Measurements from ENCODE around the gene CRYBA2.

CRYBA2 gene

DNA sequence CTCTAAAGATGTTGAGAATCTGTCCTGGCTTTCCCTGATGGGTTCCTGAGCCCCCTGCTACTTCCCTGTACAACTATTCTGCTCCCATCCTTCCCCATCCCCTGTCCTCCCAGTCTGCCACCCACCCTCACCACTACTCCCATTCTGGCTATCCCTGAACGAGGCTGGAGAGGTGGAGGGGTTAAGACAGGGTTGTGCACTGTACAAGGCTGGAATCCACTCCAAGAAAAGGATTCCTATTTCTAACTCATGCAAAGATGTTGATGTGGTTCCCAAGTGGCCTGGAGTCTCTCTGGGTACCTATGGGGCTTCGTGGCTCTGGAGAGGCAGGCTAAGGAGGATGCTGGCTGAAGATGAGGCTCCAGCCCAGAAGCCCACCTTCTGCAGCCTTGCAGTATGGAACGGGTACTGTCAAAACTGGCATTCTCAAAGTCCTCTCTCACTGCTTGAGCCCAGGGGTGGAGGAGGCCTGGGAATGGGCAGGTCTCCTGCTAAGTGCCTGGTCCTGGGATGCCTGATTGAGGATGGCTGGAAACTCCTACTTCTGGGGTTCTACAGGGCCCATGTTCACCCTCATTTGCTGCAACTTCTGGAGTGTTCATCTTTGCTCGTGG, 7.0 kb downstream of the CRYBA2 start:
- TF ChIP-seq, protein P1, sequence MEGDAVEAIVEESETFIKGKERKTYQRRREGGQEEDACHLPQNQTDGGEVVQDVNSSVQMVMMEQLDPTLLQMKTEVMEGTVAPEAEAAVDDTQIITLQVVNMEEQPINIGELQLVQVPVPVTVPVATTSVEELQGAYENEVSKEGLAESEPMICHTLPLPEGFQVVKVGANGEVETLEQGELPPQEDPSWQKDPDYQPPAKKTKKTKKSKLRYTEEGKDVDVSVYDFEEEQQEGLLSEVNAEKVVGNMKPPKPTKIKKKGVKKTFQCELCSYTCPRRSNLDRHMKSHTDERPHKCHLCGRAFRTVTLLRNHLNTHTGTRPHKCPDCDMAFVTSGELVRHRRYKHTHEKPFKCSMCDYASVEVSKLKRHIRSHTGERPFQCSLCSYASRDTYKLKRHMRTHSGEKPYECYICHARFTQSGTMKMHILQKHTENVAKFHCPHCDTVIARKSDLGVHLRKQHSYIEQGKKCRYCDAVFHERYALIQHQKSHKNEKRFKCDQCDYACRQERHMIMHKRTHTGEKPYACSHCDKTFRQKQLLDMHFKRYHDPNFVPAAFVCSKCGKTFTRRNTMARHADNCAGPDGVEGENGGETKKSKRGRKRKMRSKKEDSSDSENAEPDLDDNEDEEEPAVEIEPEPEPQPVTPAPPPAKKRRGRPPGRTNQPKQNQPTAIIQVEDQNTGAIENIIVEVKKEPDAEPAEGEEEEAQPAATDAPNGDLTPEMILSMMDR (conservative IDR thresholded peaks at IDR 0.05; ENCODE audit: low read depth, low read length) = no peak
- DNase-seq (ENCODE audit: low read depth) = no peak
- no peak overlapping the region for H3K4me3 ChIP-seq (ENCODE audit: low read length)

DNA sequence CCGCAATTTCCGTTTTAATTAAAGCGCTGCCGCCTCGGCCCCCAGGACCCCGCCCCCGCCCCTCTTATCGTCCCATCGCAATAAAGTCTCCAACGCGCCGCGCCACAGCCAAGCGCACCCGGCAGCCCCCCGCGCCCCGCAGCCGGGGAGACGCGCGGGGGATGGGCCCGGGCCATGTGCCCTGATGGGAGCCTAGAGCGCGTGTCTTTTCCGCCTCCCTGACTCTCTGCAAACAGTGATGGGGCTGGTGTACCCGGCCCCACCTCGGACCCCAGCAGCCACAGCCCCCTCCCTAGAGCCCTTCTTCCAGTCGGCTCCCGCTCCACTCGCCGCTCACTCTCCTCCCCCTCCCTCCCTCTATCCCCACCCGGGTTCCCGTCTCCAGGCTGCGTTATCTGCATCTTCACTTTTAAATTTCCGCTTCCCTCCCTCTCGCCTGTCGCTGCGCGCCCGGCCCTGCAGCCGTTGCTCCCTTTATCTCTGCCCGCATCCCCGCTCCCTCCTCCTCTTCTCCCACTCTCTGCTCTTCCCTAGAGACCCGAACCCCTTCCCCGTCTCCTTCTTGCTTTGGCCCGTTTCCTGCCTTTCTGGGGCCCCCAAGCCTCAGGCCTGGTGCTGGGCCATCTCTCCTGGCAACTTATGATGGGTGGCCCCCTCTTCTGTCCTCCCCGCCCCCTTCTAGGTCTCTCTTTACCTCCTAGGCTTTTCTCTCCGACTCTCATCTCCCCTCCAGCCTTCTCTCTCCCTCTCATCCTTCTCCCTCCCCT, 7.7 kb downstream of the CRYBA2 start:
- no peak overlapping the region for H3K4me3 ChIP-seq (ENCODE audit: low read length)
- no peak for DNase-seq (ENCODE audit: low read depth)
- TF ChIP-seq, protein P1 (conservative IDR thresholded peaks at IDR 0.05; ENCODE audit: low read depth, low read length) = no peak

DNA sequence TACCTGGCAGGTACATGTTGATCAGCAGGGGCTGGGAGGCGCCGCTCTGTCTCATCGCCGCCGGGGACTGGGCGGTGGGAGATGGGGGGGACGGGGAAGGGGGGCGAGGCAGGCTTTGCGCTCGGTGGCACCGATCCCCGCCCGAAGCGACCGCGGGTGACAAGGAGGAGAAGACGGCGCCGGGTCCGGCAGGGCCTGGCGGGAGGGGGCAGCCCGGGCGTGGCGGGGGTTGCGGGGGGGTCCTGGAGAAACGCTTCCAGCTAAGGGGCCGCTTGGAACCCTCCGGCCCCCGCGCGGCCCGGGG, 8.2 kb downstream of the CRYBA2 start, which contains the start of gene FEV:
FEV (minus strand) TSS at position 164 of the 304 bp plus-strand sequence; CDS start at position 55, 109 bp downstream.
- DNase-seq (ENCODE audit: low read depth) = no peak
- H3K4me3 ChIP-seq (ENCODE audit: low read length) = no peak within 1 kb of the TSS

DNA sequence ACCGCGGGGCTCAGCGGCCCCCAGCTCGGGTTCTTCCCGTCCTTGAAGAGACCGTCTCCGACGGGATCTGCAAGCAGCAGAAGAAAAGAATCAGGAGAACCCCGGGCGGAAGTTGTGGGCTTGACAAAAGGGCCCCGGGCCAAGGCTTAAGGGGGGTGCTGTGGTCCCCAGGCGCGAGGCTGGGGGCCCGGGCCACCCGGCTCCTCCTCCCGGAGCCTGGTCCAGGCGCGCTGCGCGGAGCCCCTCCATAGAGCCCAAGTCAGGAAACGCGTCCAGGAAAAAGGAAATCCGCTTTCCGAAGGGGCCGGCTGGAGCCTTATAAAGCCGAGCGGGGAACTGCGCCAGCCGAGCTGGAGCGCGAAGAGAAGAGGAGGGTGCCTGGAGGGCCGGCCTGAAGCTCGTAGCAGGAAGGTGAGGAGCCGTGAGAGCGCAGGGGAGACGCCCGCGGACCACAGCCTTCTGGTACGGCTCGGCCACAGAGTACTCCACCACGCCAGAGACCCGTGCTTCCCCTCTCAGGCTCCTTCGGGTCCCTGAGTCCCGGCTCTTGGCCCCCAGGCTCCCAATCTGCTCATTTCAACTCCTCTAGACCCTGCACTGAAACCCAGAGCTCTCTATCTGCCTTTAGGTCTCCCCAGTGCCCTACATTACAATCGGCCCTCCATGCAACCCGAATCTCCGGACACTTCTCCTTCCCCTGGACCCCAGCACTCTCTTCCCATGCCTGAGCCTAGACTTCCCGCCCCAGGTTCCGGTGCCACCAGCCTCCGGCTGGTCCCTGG, 8.8 kb downstream of the CRYBA2 start:
- no peak for DNase-seq (ENCODE audit: low read depth)

More for the DNA sequence above, 8.2 kb downstream of the CRYBA2 start, which contains the start of gene FEV:
- TF ChIP-seq, protein P1 (conservative IDR thresholded peaks at IDR 0.05; ENCODE audit: low read depth, low read length) = no peak

DNA sequence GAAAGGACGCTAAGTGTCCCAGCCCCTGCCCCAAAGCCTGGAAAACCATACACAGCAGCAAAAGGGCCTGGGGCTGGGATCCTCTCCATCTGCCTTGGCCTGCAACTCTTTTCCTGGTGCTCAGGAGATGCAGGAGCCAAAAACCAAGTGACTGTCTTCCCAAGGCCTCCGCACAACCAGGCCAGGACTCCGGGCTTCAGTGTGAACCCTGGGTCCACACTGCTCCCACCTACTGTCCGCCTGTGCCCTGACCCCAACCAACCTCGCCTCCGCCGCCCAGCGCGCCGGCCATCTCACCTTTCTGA, 9.3 kb downstream of the CRYBA2 start:
- no peak overlapping the region for H3K4me3 ChIP-seq (ENCODE audit: low read length)
- TF ChIP-seq, protein P1 (conservative IDR thresholded peaks at IDR 0.05; ENCODE audit: low read depth, low read length) = no peak
- DNase-seq (ENCODE audit: low read depth) = no peak

More for the DNA sequence above, 8.8 kb downstream of the CRYBA2 start:
- H3K4me3 ChIP-seq (ENCODE audit: low read length) = no peak overlapping the region
- TF ChIP-seq, protein P1 (conservative IDR thresholded peaks at IDR 0.05; ENCODE audit: low read depth, low read length) = no peak

DNA sequence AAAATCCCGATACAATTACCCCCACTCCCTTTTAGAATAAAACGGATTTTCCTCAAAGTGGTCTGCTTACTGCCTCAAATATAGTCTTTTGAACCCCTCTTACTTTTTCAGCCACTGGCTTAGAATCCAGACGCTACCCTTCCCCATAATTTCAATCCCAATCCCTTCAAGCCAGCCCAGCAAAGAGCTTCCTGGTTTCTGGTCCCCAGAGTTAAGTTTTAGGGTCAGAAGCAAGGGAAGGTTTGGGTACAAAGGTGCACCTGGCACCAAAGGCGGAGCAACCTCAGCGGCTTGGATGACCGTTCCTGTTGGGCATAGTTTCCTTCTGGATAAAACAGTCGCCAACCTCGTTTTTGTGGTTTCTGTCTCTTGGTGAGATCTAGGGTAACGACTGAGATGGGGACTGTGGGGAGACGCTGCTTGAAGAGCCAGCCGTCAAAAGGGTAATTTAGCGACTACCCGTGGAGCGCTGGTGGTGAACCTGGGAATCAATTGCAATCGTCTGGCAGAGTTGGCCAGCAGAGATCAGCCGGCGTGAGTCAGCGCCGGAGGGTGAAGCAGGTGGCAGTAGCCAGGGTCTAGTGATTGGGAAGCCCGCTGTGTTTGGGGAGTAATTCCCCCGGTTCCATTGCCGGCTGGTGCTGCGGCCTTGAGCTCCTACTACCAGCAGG, 9.8 kb downstream of the CRYBA2 start:
- H3K4me3 ChIP-seq (ENCODE audit: low read length) = no peak overlapping the region
- DNase-seq (ENCODE audit: low read depth) = no peak
- TF ChIP-seq, protein P1 (conservative IDR thresholded peaks at IDR 0.05; ENCODE audit: low read depth, low read length) = no peak
